HL-60 (cell line): ENCODE measurements around the gene SNRPN.
"Not testable (repeated sequence)": the region's sequence is repeated elsewhere in the genome, so short reads cannot be mapped to it uniquely, and the experiment has no call there.

Source experiments
- CTCF ChIP-seq: IDR thresholded peaks from one replicate; pipeline ENCODE4 v1.5.1; 2011; ENCODE audit warnings: low read length, control low read depth, inconsistent platforms; ENCODE audit not compliant: insufficient read depth
- POLR2AphosphoS5 ChIP-seq: IDR thresholded peaks from 2 replicates; pipeline ENCODE4 v1.6.1; 2012; ENCODE audit warnings: low read depth

DNA sequence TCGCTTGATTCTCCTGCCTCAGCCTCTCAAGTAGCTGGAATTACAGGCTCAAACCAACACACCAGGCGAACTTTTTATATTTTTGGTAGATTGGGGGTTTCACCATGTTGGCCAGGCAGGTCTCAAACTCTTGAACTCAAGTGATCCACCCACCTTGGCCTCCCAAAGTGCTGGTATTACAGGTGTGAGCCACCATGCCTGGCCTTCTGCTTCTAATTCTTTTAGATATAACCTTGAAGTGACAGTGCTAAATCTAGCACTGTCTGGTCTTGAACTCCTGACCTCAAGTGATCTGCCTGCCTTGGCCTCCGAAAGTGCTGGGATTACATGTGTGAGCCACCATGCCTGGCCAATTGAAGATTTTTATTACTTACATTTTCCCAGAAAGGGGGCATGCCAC, 16.6 kb upstream of the SNRPN start:
- not testable (repeated sequence) for TF ChIP-seq POLR2AphosphoS5, CTCF
